Stimulated activated CD4-positive, alpha-beta T cell treated with anti-CD3 and anti-CD28 coated beads, Interleukin-4, amount 100 ng/mL, for 48 hours (primary cell): ENCODE measurements around the gene MRPL23.
"Not testable (repeated sequence)": the region's sequence is repeated elsewhere in the genome, so short reads cannot be mapped to it uniquely, and the experiment has no call there.

Experiments
- DNase-seq, 2 donors: peaks; one replicate each; pipeline ENCODE4 v3.0.0-alpha.2; 2020; ENCODE audit warnings: low read depth in 2 of 2

Gene MRPL23

GRCh38 chr11:1933416-1934334 is 13.5 kb upstream of the MRPL23 start:
- DNase-seq = no peak

- no peak for DNase-seq
These were observed 12.6 kb upstream of the MRPL23 start for GRCh38 chr11:1934335-1935155.

DNA sequence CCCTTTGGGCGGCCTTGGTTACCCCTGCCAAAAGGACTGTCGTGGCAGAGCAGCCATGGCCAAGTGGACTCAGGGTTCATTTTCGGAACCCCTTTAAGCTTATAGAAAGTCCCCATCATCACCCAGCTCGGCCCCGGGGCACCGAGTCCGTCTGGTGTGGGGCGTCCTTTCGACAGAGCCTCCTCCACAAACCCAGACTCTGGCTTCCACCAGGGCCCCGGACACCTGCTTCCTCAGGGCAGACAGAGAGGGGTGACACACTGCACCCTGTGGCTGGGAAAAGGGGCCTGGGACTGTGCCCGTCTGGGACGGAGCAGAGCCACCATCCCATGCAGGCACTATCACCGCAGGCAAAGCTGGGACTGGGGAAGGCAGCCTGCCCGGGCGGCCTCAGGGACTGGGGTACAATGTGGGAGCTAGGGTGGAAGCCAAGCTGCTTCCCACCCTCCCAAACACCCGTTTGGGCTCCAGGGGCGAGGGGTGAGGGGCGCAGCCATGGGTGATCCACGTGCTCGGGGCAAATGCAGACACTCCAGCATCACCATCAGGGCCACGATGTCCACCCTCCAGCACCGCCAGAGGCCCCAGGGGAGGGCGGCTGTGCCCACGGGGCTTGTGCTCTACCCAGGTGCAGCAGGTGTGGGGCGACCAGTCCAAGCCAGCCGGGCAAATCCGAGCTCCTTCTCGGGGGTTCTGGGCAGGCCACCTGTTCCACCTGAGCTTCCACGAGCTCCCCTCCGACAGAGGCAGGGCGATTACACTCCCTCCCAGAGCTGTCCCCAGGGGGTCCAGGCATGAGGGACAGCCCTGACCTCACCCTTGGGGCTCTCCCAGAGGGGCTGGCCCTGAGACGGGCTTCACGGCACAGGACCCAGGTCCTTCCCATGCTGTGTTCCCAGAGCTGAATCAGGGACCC is 11.7 kb upstream of the MRPL23 start:
- DNase-seq = no peak

DNA sequence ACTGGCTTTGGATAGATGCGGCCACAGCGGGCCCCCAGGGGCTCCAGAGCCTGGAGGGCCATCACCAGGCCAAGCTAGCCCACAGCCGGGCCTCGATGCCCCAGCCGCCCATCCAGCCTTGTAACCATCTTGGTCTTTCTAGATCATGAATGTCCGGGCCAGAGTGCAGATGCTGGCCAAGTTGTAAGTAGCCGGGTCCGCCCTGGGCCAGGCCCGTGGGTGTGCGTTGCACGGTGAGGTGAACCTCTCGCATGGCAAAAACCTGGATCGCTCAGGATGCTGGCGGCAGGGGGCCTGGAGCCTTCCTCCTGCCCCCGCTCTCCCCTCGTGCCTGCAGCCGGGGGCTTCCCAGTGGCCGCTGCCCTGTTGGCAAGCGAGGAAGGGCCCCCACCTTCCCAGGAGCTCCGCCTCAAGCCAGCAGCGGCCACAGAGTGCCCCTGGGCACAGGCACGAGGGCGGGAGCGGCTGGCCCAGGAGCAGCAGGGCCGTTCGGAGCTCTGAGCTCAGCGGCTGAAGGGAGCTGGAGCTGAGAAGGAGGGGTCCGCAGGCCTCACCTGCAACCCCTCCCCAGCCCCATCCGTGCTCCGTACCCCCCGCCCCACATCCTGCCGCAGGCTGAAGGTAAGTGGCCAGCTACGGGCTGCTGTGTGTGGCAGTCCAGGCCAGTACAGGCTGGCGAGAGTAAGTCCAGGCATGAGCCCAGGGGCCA is 10.9 kb upstream of the MRPL23 start:
- DNase-seq = no peak

DNA sequence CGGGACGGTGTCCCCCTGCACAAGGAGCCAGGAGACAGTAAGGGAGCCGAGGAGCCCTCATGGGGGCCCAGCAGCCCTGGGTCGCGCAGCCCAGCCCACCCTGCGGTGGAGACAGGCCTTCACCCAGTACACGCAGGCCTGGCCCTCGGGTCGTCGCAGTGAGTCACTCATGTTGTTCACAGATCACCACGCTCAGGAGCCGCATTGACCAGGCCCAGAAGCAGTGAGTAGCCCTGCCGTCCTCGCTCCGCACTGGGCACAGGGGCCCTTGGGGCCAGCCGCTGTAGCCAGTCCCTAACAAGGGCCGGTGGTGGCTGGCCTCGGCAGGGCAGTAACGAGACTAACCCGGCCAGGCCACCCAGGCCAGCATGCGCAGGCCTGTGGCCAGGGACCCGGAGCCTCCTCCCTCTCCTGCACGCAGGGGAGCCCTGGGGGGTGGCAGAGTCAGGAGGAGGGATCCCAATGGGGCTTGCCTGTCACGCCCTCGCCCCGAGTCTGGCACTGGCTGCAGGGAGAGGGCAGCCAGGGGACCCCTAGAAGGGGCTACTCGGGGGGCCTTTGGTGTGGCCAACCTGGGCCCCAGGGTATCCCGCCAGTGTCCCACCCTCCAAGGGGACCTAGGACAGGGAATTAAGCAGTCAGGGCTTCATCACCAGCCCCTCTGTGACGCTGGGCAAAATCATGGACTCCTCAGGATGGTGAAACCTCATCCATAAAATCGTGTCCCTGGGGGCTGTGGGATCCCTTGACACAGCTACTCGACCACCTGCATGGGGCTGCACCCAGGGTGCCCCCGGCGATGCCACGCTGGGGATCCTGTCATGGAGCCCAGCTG is 10.1 kb upstream of the MRPL23 start:
- DNase-seq = no peak

DNA sequence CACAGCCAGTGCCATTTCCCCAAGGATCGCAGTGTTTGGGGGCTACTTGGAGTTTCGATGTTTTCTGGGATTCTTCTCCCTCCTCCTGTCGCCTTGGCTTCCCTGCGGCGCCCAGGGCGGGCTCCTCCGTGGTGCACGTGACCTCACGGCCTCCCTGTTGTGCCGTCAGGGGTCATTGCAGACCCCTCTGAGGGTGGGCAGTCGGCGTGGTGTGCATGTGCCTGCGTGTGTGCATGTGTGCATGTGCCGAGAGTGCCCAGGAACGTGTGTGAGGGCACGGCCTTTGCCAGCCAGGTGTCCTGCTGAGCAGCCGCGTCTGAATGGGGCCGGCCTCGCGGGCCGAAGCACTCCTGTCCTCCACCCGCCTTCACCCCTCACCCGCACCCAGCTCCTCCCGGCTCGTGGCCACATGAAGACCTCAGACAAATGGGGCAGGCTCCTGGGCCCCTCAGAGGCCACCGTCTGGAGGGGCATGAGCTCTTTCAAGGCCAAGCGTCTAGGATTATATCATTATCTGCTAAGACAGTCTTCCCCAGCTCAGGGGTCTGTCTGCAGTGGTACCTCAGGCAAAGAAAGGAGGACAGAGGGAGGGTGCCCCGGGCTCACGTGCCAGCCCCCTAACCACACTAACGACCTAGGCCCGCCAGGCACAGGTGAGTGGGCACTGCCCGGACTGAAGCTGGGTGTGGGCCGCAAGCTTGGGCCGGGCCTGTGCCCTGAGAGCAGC is 9.4 kb upstream of the MRPL23 start:
- DNase-seq = no peak

GRCh38 chr11:1938343-1939005 is 8.7 kb upstream of the MRPL23 start:
- DNase-seq = no peak

GRCh38 chr11:1939006-1939625 is 8.0 kb upstream of the MRPL23 start:
- no peak for DNase-seq

GRCh38 chr11:1939788-1940187 is 7.3 kb upstream of the MRPL23 start:
- not testable (repeated sequence) for DNase-seq

- no peak for DNase-seq
These were observed 4.4 kb upstream of the MRPL23 start for GRCh38 chr11:1942558-1943260.

DNA sequence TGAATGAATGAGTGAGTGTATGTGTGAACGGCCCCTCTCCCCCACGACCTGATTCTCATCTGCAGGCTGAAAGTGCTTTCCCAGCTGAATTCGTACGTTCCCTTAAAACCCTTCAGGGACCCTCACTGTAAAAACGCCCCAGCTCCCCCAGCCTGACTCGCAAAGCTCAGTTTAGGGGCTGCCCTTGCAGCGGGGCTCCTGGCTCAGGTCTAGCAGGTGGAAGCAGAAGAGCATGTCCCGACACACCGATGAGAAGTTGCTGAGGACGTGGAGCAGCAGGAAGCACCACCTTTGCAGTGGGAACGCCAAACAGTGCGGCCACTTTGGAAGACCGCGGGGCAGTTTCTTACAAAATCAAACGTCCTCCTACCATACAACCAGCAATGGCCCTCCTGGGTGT is 3.6 kb upstream of the MRPL23 start:
- no peak for DNase-seq

- DNase-seq = no peak
These were observed 3.2 kb upstream of the MRPL23 start for GRCh38 chr11:1943977-1944376.

DNA sequence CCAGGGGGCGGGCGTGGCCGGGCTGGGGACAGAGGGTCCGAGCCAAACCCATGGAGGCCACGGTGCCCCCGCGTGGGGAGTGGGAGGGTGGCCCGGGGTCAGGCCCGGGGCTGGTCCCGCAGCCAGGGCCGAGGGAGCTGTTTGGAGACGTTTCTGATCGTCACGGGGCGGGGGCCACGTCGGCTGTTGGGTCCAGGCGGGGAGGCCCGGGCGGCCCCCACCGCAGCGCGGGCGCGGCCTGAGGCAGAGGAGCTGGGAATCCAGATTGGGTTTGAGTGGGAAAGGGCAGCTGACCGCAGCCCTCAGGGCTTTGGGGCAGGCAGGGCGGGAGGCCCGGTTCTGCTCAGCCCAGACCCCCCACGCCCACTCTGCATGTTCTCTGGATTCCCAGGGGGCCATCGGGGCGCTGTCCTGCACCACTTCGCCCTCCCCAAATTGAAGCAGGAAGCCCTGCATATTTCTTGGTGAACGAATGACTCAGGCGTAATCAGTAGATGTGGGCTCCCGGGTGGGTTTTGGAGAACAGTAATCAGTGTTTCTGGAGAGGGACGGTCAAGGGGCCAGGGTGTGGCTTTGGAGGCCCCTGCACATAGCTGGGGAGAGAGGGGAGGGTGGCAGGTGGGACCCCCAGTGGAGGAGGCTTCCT is 583 bp downstream of the MRPL23 start:
- no peak for DNase-seq

DNA sequence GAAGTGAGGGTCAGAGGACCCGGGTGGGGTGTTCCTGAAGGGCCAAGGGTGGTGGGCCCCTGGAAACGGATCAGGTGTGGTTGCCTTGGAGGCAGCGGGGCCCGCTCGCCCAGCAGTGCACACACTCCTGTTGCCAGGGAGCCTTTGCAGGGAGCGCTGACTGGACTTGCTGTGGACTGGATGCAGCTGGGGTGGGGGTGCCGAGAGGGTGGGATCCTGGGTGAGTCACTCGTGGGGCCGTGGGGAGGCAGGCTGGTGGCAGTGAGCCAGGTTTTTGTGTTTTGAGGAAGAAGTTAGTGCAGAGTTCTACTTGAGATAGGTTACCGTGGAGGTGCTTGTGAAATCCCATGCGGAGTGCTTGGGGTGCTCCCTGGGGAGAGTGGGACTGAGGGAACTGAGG is 1.3 kb downstream of the MRPL23 start:
- DNase-seq = no peak

GRCh38 chr11:1949302-1949701 is 2.2 kb downstream of the MRPL23 start:
- DNase-seq = no peak

DNA sequence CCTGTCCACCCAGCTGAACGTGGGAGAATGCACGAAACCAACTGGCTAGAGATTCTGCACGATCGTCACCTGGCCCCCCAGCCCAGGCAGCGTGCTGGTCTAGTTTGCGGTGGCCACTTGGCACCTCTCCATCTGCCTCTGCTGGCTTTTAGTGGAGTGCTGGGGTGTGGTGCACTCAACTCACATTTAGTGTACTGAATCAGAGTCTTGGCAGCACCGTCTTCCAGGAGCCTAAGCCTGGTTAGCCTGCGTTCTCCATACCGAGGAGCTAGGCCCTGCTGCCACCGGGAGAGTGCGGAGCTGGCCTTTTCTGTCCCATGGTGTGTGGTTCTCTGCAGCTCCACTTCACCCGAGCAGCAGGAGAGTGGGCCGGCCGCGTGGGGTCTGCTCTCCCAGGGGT is 2.8 kb downstream of the MRPL23 start:
- no peak for DNase-seq

GRCh38 chr11:1952806-1953482 is 5.8 kb downstream of the MRPL23 start:
- DNase-seq = no peak
